Ovary (tissue), 9 donors: ENCODE data around the gene ETFRF1. TPM values are rescaled to one million over a fixed set of nuclear protein-coding genes. Genes with fewer than 3 reads are reported as not detected.

Experiments used
- DNase-seq, 5 donors: peaks; one replicate each; pipeline ENCODE4 v3.0.0-alpha.2; 2019 to 2020
- H3K27ac ChIP-seq, 2 donors: fragments of 200-600 bp; one replicate each; pipeline versions ENCODE4 v1.5.1 to v1.8.0; 2019 to 2022
- H3K27me3 ChIP-seq: fragments of 200-600 bp; one replicate; pipeline ENCODE4 v1.8.0; 2022
- H3K36me3 ChIP-seq: fragments of 200-600 bp; sonication (generic); one replicate; pipeline ENCODE4 v1.5.1; 2019
- H3K4me1 ChIP-seq: one replicate; pipeline ENCODE4 v1.8.1; 2013; ENCODE audit warnings: mild to moderate bottlenecking, moderate library complexity; ENCODE audit not compliant: insufficient read depth
- H3K4me3 ChIP-seq: fragments of 200-600 bp; sonication (generic); one replicate; pipeline ENCODE4 v1.5.1; 2017
- H3K9me3 ChIP-seq, 2 donors: fragments of 200-600 bp in 1 of 2; sonication (generic) in 1 of 2; one replicate each; pipeline versions ENCODE4 v1.5.1 to v1.8.1; 2013 to 2019; ENCODE audit warnings: mild to moderate bottlenecking in 1 of 2, moderate library complexity in 1 of 2
- EP300 ChIP-seq: sonication (generic); formaldehyde crosslinking; IDR thresholded peaks from one replicate; pipeline ENCODE4 v1.6.1; 2017; ENCODE audit warnings: antibody characterized with exemption
- POLR2A ChIP-seq: fragments of 450-650 bp; IDR thresholded peaks from one replicate; pipeline ENCODE4 v1.6.1; 2017; ENCODE audit warnings: antibody characterized with exemption, mild to moderate bottlenecking, moderate library complexity
- WGBS, 3 donors: extraction: QIAGEN DNeasy Blood & Tissue Kit in 1 of 3; methylation state at CpG; one replicate each; pipeline versions ENCODE4 v1.1.5 to v1.1.7; 2013 to 2017; 5-methylcytosine and 5-hydroxymethylcytosine counted together
- intact Hi-C, 4 donors: fragments of 100-400 bp; cut with DNase I; formaldehyde crosslinking; loops; one replicate each; pipeline versions ENCODE4 v1.11.0 to v1.15.1; 2022 to 2023
- polyA plus RNA-seq, 2 donors: library from polyadenylated mRNA; stranded (reverse); fragments of 200-250 nt in 1 of 2; fragments of 350-450 nt in 1 of 2; fragmentation: Illumina TruSeq in 1 of 2; extraction: RNeasy Lipid Tissue Mini Kit (QIAGEN cat#74804) in 1 of 2; gene quantifications; one replicate each; pipeline ENCODE4 v1.2.3, GENCODE V29; 2013 to 2014
- total RNA-seq, 7 donors: library from RNA; depleted of rRNA in 2 of 7; stranded (reverse); fragments of >200 nt in 2 of 7; fragmentation: NEBNext Ultra II Directional in 3 of 7; extraction: Animal tissue kit (Norgen Biotek cat#: 25700) in 3 of 7; gene quantifications; one replicate each; pipeline versions ENCODE4 v1.1.0 to v1.2.4, GENCODE V29; 2016 to 2023
- TF ChIP-seq, protein P1 (sequence below), 3 donors: fragments of 450-650 bp in 2 of 3; fragments of 200-600 bp in 1 of 3; IDR thresholded peaks; one replicate each; pipeline versions ENCODE4 v1.5.1 to v1.8.0; 2016 to 2022; ENCODE audit warnings: antibody characterized with exemption in 3 of 3, mild to moderate bottlenecking in 1 of 3
- donor health status: DM: no; HTN: no; CAD: no; lungs with moderate emphysema.
- donor health status: DM: no; HTN: no; CAD: no.
- donor health status: Bipolar disorder and iron deficiency.
- donor health status: DM: yes; HTN: yes; CAD: no.
- donor health status: DM: no; HTN: no; CAD: no.
- donor health status: DM: yes; HTN: yes; CAD: no.

ETFRF1 gene
- total and polyA plus RNA-seq, 9 donors = 18.2 to 40.1 (median 27.1) TPM

DNA sequence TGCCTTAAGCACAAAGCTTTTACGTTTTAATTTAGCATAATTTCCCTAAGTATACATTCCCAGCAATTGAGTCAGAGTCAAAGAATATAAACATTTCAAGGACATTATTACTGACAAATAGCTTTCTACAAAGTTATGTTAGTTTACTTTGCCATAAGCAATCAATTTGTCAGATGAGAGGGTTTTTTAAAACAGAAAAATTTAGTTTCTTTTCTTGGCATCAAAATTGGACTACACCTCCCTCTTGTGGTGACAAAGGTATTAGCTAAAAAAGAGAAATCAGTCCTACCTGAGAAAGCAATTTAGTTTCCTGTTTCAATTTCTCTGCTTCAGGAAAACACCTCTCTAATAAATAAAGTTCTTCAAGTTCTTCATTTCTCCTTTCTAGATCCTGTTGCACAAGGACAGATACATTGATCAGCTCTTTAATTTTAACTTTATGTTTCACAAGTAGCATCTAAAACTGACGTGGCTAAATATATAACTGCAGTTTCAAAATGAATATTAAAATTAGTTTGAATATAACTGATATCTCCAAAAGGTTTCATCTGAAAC, 39.9 kb upstream of the ETFRF1 start:
- no peak overlapping the region for H3K4me3 ChIP-seq
- TF ChIP-seq, protein P1, sequence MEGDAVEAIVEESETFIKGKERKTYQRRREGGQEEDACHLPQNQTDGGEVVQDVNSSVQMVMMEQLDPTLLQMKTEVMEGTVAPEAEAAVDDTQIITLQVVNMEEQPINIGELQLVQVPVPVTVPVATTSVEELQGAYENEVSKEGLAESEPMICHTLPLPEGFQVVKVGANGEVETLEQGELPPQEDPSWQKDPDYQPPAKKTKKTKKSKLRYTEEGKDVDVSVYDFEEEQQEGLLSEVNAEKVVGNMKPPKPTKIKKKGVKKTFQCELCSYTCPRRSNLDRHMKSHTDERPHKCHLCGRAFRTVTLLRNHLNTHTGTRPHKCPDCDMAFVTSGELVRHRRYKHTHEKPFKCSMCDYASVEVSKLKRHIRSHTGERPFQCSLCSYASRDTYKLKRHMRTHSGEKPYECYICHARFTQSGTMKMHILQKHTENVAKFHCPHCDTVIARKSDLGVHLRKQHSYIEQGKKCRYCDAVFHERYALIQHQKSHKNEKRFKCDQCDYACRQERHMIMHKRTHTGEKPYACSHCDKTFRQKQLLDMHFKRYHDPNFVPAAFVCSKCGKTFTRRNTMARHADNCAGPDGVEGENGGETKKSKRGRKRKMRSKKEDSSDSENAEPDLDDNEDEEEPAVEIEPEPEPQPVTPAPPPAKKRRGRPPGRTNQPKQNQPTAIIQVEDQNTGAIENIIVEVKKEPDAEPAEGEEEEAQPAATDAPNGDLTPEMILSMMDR (IDR thresholded peaks at IDR 0.05) = peak in 2 of 3 donors; percentile 19 to 50
- TF ChIP-seq POLR2A = no peak
- no peak for TF ChIP-seq EP300

DNA sequence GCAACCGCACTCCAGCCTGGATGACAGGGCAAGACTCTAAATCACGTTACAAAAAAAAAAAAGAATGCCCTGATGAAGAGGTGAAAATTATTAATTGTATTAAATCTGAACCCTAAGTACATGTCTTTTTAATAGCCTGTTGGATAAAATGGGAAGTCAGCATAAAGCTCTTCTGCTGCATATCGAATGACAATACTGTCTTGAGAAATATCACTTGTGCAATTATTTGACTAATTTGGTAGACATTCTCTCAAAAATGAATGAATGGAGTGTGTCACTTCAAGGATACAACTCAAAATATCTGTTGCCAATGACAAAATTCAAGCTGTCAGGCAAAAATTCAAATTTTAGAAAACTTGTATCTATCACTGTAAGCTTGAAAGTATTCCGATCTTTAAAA, 39.0 kb upstream of the ETFRF1 start:
- intact Hi-C loops = no loop called here
- Histone ChIP-seq H3K27me3 (no peaks in the 10 kb centered on the region), H3K4me1 (no peaks in the 10 kb centered on the region), H3K4me3 (no peak overlapping the region), H3K9me3 (no peaks in the 10 kb centered on the region), H3K36me3 (no peaks in the 10 kb centered on the region), H3K27ac (no peak overlapping the region)
- no peak for DNase-seq
- TF ChIP-seq, protein P1 (IDR thresholded peaks at IDR 0.05) = no peak
- TF ChIP-seq EP300 (no peak), POLR2A (no peak)
- 93 to 96% (median 94%) methylated on average over 4 of the region's 4 CpGs for WGBS, 3 donors

More for the DNA sequence above, 39.9 kb upstream of the ETFRF1 start:
- 39 to 47% (median 40%) methylated on average over 2 of the region's 2 CpGs for WGBS, 3 donors
- no peak for DNase-seq
- intact Hi-C loops = no loop called here
- Histone ChIP-seq H3K27me3 (no peaks in the 10 kb centered on the region), H3K4me1 (no peaks in the 10 kb centered on the region), H3K27ac (no peak overlapping the region), H3K36me3 (no peaks in the 10 kb centered on the region), H3K9me3 (no peaks in the 10 kb centered on the region)

DNA sequence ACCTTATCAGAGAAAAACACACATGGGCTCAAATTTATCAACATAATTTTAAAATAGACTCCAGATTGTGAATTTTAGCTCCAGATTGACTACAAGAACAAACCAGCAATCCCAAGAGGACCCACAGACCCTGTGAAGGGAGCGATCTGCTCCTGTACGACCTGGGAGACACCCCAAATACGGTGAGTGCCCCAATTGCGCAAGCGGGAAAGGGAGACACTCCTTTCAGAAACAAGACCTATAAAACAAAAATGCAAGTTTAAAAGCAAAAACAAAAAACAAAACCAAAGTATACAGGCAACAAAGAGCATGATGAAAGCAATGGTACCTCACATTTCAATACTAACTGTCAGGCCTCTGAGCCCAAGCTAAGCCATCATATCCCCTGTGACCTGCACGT, 32.2 kb upstream of the ETFRF1 start:
- no peak for DNase-seq

DNA sequence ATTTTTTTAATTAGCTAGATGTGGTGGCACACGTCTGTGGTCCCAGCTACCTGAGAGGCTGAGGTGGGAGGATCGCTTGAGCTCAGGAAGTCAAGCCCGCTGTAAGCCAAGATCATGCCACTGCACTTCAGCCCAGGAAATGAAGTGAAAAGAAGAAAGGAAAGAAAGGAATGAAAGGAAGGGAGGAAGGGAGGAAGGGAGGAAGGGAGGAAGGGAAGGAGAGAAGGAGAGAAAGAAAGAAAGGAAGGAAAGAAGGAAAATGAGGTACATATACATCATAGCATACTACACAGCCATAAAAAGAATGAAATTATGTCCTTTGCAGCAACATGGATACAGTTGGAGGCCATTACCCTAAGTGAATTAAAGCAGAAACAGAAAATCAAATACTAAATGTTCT, 12.3 kb upstream of the ETFRF1 start:
- Histone ChIP-seq H3K36me3 (no peaks in the 10 kb centered on the region), H3K4me3 (no peak overlapping the region), H3K27me3 (no peaks in the 10 kb centered on the region), H3K9me3 (no peaks in the 10 kb centered on the region), H3K4me1 (no peaks in the 10 kb centered on the region), H3K27ac (no peak overlapping the region)
- intact Hi-C loops = no loop called here
- no peak for TF ChIP-seq POLR2A
- TF ChIP-seq EP300 = no peak
- TF ChIP-seq, protein P1 (IDR thresholded peaks at IDR 0.05) = no peak
- DNase-seq = no peak
- WGBS, 3 donors = 75 to 76% (median 75%) methylated on average over 3 of the region's 3 CpGs

More for the DNA sequence above, 32.2 kb upstream of the ETFRF1 start:
- Histone ChIP-seq H3K27ac (no peak overlapping the region), H3K4me1 (no peaks in the 10 kb centered on the region), H3K4me3 (no peak overlapping the region), H3K9me3 (no peaks in the 10 kb centered on the region), H3K36me3 (no peaks in the 10 kb centered on the region), H3K27me3 (no peaks in the 10 kb centered on the region)
- WGBS, 3 donors = 45 to 57% (median 48%) methylated on average over 6 of the region's 6 CpGs
- TF ChIP-seq, protein P1 (IDR thresholded peaks at IDR 0.05) = no peak
- no peak for TF ChIP-seq EP300
- TF ChIP-seq POLR2A = no peak
- intact Hi-C loops = no loop called here
